HCT116 (cell line): ENCODE results near the gene HBB. TPM values are rescaled to one million over a fixed set of nuclear protein-coding genes. Genes with fewer than 3 reads are reported as not detected.

ENCODE experiments used
- ATAC-seq: fragments of 200-7000 bp; cut with Tn5 transposase; 2 replicates; pipeline ENCODE4 v1.9.1; 2020; ENCODE audit warnings: mild to moderate bottlenecking, moderate library complexity
- BruUV-seq: library from RNA; stranded (reverse); fragments of 400-500 nt; replicated peaks from 2 replicates; lab custom pipeline; 2021; lab: Mats Ljungman, UMichigan
- CTCF ChIA-PET: fragments of 300-600 bp; sonication (Branson Sonifier 250); formaldehyde crosslinking; loops from one replicate; lab custom pipeline; 2021; ENCODE audit warnings: antibody characterized with exemption; lab: Charles Lee
- POLR2A ChIA-PET: fragments of 300-600, 350-600 bp; sonication (Branson Sonifier 250); formaldehyde crosslinking; loops from one replicate; lab custom pipeline; 2021; ENCODE audit warnings: antibody characterized with exemption; lab: Charles Lee
- RAD21 ChIA-PET, 2 experiments: fragments of 300-600 bp; sonication (Branson Sonifier 250); formaldehyde crosslinking; loops; one replicate each; lab custom pipeline; 2023; ENCODE audit warnings: low total read pairs in 2 of 2; ENCODE audit not compliant: uncharacterized antibody in 2 of 2, unreplicated experiment in 2 of 2, low non-redundant PET in 1 of 2; lab: Charles Lee
- DNase-seq: peaks from one replicate; pipeline ENCODE4 v3.0.0-alpha.2; 2010; ENCODE audit warnings: low read depth, low spot score
- H2AFZ ChIP-seq: fragments of 200-600 bp; shearing (Covaris generic), sonication (generic); 2 replicates; pipeline ENCODE4 v1.6.1; 2017; ENCODE audit warnings: low read depth, mixed run types, mixed read lengths, antibody characterized with exemption, low read length; ENCODE audit not compliant: poor library complexity, severe bottlenecking
- H3K27ac ChIP-seq: 2 replicates; pipeline ENCODE4 v1.5.1; 2012; ENCODE audit warnings: low read depth, low read length
- H3K27me3 ChIP-seq: fragments of 200-600 bp; sonication (generic); 2 replicates; pipeline ENCODE4 v1.6.1; 2016; ENCODE audit warnings: mixed run types, low read length, mixed read lengths; ENCODE audit not compliant: insufficient read depth
- H3K36me3 ChIP-seq, 2 experiments: fragments of 200-500 bp in 1 of 2; fragments of 200-600 bp in 1 of 2; sonication (Bioruptor generic) in 1 of 2; sonication (generic) in 1 of 2; 2 replicates each; pipeline versions ENCODE4 v1.5.1 to v1.6.1; 2014 to 2016; ENCODE audit warnings: low read length in 2 of 2, inconsistent platforms in 1 of 2, mixed read lengths in 1 of 2, mixed run types in 1 of 2; ENCODE audit not compliant: insufficient read depth in 2 of 2, control insufficient read depth in 1 of 2
- H3K4me1 ChIP-seq, 2 experiments: fragments of 200-600 bp in 1 of 2; sonication (generic) in 1 of 2; 2 replicates each; pipeline versions ENCODE4 v1.5.1 to v1.6.1; 2012 to 2017; ENCODE audit warnings: low read length in 2 of 2, inconsistent platforms in 1 of 2, mild to moderate bottlenecking in 1 of 2, mixed read lengths in 1 of 2, mixed run types in 1 of 2, moderate library complexity in 1 of 2; ENCODE audit not compliant: insufficient read depth in 2 of 2, control insufficient read depth in 1 of 2
- H3K4me2 ChIP-seq: fragments of 200-600 bp; sonication (generic); 2 replicates; pipeline ENCODE4 v1.6.1; 2017; ENCODE audit warnings: mixed run types, low read length, mixed read lengths
- H3K4me3 ChIP-seq, 2 experiments: fragments of 200-600 bp in 1 of 2; sonication (generic) in 1 of 2; replicated peaks in 1 of 2; 2 replicates each; pipeline ENCODE4 v1.5.1; 2011 to 2016; ENCODE audit warnings: low read length in 2 of 2, control low read depth in 1 of 2, low read depth in 1 of 2, mild to moderate bottlenecking in 1 of 2, mixed read lengths in 1 of 2, mixed run types in 1 of 2
- H3K79me2 ChIP-seq: fragments of 200-600 bp; sonication (generic); 2 replicates; pipeline ENCODE4 v1.6.1; 2017; ENCODE audit warnings: mild to moderate bottlenecking, mixed run types, low read length, moderate library complexity, mixed read lengths; ENCODE audit not compliant: insufficient read depth
- H3K9ac ChIP-seq: fragments of 200-600 bp; sonication (generic); 2 replicates; pipeline ENCODE4 v1.6.1; 2016; ENCODE audit warnings: low read length, mixed read lengths
- H3K9me2 ChIP-seq: fragments of 200-600 bp; sonication (generic), shearing (Covaris generic); 2 replicates; pipeline ENCODE4 v1.6.1; 2017; ENCODE audit warnings: mixed run types, mild to moderate bottlenecking, moderate library complexity; ENCODE audit not compliant: insufficient read depth
- H3K9me3 ChIP-seq, 2 experiments: fragments of 200-500 bp in 1 of 2; fragments of 200-600 bp in 1 of 2; sonication (Bioruptor generic) in 1 of 2; sonication (generic) in 1 of 2; 2 replicates each; pipeline ENCODE4 v1.6.1; 2014 to 2017; ENCODE audit warnings: low read length in 2 of 2, mixed read lengths in 2 of 2, inconsistent platforms in 1 of 2, low read depth in 1 of 2, mild to moderate bottlenecking in 1 of 2, mixed run types in 1 of 2, moderate library complexity in 1 of 2; ENCODE audit not compliant: control insufficient read depth in 1 of 2, insufficient read depth in 1 of 2
- H4K20me1 ChIP-seq: fragments of 200-600 bp; sonication (generic), shearing (Covaris generic); 2 replicates; pipeline ENCODE4 v1.6.1; 2017; ENCODE audit warnings: mixed run types, mild to moderate bottlenecking, moderate library complexity; ENCODE audit not compliant: insufficient read depth
- EGR1 ChIP-seq: IDR thresholded peaks from 2 replicates; pipeline ENCODE4 v1.6.1; 2012; ENCODE audit warnings: low read depth
- ELF1 ChIP-seq: IDR thresholded peaks from 2 replicates; pipeline ENCODE4 v1.6.1; 2012; ENCODE audit warnings: low read depth, borderline replicate concordance
- EZH2phosphoT487 ChIP-seq: fragments of 200-600 bp; IDR thresholded peaks from 2 replicates; pipeline ENCODE4 v1.6.1; 2018; ENCODE audit warnings: antibody characterized with exemption, borderline replicate concordance
- SIN3A ChIP-seq: IDR thresholded peaks from 2 replicates; pipeline ENCODE4 v1.6.1; 2012; ENCODE audit warnings: low read depth
- SP1 ChIP-seq: IDR thresholded peaks from 2 replicates; pipeline ENCODE4 v1.6.1; 2012; ENCODE audit warnings: low read depth
- SRF ChIP-seq: IDR thresholded peaks from 2 replicates; pipeline ENCODE4 v1.6.1; 2012; ENCODE audit warnings: low read depth
- TCF7L2 ChIP-seq: IDR thresholded peaks from 2 replicates; pipeline ENCODE4 v1.7.0; 2011; ENCODE audit warnings: borderline replicate concordance, inconsistent platforms; ENCODE audit not compliant: insufficient read depth, insufficient read length; ENCODE audit errors: extremely low read depth
- YY1 ChIP-seq: IDR thresholded peaks from 2 replicates; pipeline ENCODE4 v1.6.1; 2011; ENCODE audit warnings: low read length, low read depth, moderate library complexity, mild to moderate bottlenecking; ENCODE audit not compliant: insufficient replicate concordance; ENCODE audit errors: extremely low read depth
- ZFX ChIP-seq: fragments of 450-650 bp; IDR thresholded peaks from 2 replicates; pipeline ENCODE4 v1.6.1; 2017
- intact Hi-C: fragments of 100-400 bp; cut with micrococcal nuclease; formaldehyde crosslinking; loops from 2 replicates; pipeline ENCODE4 v1.10.0; 2022
- total RNA-seq: library from RNA; stranded (reverse); gene quantifications from one replicate; pipeline ENCODE4 v1.2.1, GENCODE V29; 2021; ENCODE audit not compliant: unreplicated experiment

HBB gene
- total RNA-seq, 1 experiment from 2014 or later, result not detected

DNA sequence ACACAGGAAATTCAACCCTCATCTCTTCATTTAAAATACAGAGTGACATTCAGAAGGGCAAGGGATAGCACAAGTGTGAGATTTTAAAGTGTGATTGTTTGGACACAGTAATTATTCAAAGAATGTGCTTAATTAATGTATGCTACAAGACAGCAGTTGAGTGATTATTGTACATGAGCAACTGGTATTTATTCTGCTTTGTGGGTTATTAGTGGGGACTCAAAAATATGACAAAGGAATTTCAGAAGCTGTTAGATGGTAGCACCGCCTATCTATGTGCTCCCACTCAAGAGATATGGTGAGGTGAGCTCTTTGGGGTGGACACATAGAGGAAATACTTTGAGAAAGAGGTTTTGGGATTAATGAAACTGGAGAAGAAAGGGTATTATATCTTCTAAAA, 13.2 kb upstream of the HBB start:
- Histone ChIP-seq H3K9ac (no peak overlapping the region), H4K20me1 (no peaks in the 10 kb centered on the region), H3K36me3 (no peaks in the 10 kb centered on the region), H3K27ac (no peak overlapping the region), H3K4me1 (no peaks in the 10 kb centered on the region), H2AFZ (no peak overlapping the region), H3K9me2 (no peaks in the 10 kb centered on the region), H3K79me2 (no peaks in the 10 kb centered on the region), H3K4me2 (no peak overlapping the region), H3K9me3 (no peaks in the 10 kb centered on the region), H3K27me3 (peaks cover 72% of the 10 kb centered on the region), H3K4me3 (no peak overlapping the region)
- CTCF ChIA-PET, result no interaction called here
- no peak for TF ChIP-seq SP1
- TF ChIP-seq EGR1, result no peak
- no peak for TF ChIP-seq EZH2phosphoT487
- no peak for TF ChIP-seq SIN3A
- no peak for TF ChIP-seq TCF7L2
- TF ChIP-seq ZFX, result no peak
- TF ChIP-seq ELF1, result no peak
- ATAC-seq, result no peak
- RAD21 ChIA-PET, result no interaction called here
- intact Hi-C loops, result no loop called here
- BruUV-seq, result no TSS peak
- DNase-seq, result no peak
- POLR2A ChIA-PET, result no interaction called here

DNA sequence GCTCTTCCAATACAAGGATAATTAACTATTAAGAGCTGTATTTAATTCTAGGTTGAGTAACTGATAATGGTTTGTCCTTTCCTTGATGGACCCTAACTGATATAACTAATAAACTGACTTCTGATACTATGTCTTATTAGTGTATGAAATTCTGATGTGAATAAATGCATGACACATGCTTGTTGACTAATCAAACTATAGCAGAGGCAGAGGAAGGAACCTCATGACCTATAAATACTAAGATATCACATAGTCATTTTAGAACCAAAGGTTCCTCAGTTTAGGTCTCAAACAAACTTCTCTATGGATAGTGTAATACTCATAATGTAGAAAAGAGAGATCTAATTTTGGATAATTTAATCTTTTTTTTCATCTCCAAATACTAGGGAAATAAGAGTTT, 12.2 kb upstream of the HBB start:
- peaks cover 71% of the 10 kb centered on the region for H3K27me3 ChIP-seq
- TF ChIP-seq SRF (no peak), SIN3A (no peak), YY1 (no peak)
- no peaks in the 10 kb centered on the region for H3K79me2 ChIP-seq
- H3K9me3 ChIP-seq, result no peaks in the 10 kb centered on the region
- no peak overlapping the region for H3K9ac ChIP-seq
- no peak overlapping the region for H2AFZ ChIP-seq
- RAD21 ChIA-PET, result no interaction called here
- POLR2A ChIA-PET, result no interaction called here
- H3K4me3 ChIP-seq, result no peak overlapping the region
- ATAC-seq (no peak), DNase-seq (no peak)
- no peak overlapping the region for H3K4me2 ChIP-seq
- no TSS peak for BruUV-seq
- H3K9me2 ChIP-seq, result no peaks in the 10 kb centered on the region
- H3K27ac ChIP-seq, result no peak overlapping the region
- no peaks in the 10 kb centered on the region for H3K36me3 ChIP-seq
- CTCF ChIA-PET, result no interaction called here
- no peaks in the 10 kb centered on the region for H4K20me1 ChIP-seq
- intact Hi-C loops, result no loop called here
- H3K4me1 ChIP-seq, result no peaks in the 10 kb centered on the region
